Activated naive CD4-positive, alpha-beta T cell treated with anti-CD3 and anti-CD28 coated beads, Interleukin-2, amount 50 U/mL, for 72 hours (primary cell): ENCODE results near the gene PLS1. TPM values are rescaled to one million over a fixed set of nuclear protein-coding genes. Genes with fewer than 3 reads are reported as not detected.

ENCODE experiments used
- ATAC-seq, 2 donors: fragments of 150-1000 bp; cut with Tn5 transposase; 2 replicates each; pipeline ENCODE4 v1.10.0; 2021; ENCODE audit warnings: mild to moderate bottlenecking in 2 of 2, moderate library complexity in 2 of 2
- DNase-seq, 2 donors: peaks; one replicate each; pipeline ENCODE4 v3.0.0; 2021 to 2022; ENCODE audit warnings: low spot score in 2 of 2
- H3K27ac Mint-ChIP-seq, 2 donors: one replicate each; pipeline ENCODE4 v1.8.0; 2022; ENCODE audit warnings: mild to moderate bottlenecking in 2 of 2, mixed read lengths in 2 of 2
- H3K36me3 Mint-ChIP-seq, 2 donors: one replicate each; pipeline ENCODE4 v1.8.0; 2022; ENCODE audit warnings: mixed read lengths in 2 of 2
- H3K9me3 Mint-ChIP-seq, 2 donors: one replicate each; pipeline ENCODE4 v1.8.0; 2022; ENCODE audit warnings: mixed read lengths in 2 of 2
- total RNA-seq, 2 donors: library from RNA; stranded (reverse); gene quantifications; one replicate each; pipeline ENCODE4 v1.2.3, GENCODE V29; 2022

Gene PLS1
- total RNA-seq, 2 donors from 2014 or later, result 6.0 to 8.1 TPM

- H3K27ac Mint-ChIP-seq, result no peak overlapping the region
- H3K36me3 Mint-ChIP-seq, result no peaks in the 10 kb centered on the region
- no peak for ATAC-seq
- DNase-seq, result no peak
- H3K9me3 Mint-ChIP-seq, result no peaks in the 10 kb centered on the region
Observed at GRCh38 chr3:142618917-142619461, 22.8 kb downstream of the PLS1 start.

- ATAC-seq (no peak), DNase-seq (no peak)
- no peak overlapping the region for H3K27ac Mint-ChIP-seq
- H3K9me3 Mint-ChIP-seq, result no peaks in the 10 kb centered on the region
- no peaks in the 10 kb centered on the region for H3K36me3 Mint-ChIP-seq
Observed at GRCh38 chr3:142622405-142622804, 26.2 kb downstream of the PLS1 start.

GRCh38 chr3:142623194-142623593, 27.0 kb downstream of the PLS1 start:
- Mint-ChIP-seq H3K9me3 (no peaks in the 10 kb centered on the region), H3K36me3 (no peaks in the 10 kb centered on the region), H3K27ac (no peak overlapping the region)
- no peak for ATAC-seq
- no peak for DNase-seq

- DNase-seq, result no peak
- Mint-ChIP-seq H3K9me3 (no peaks in the 10 kb centered on the region), H3K36me3 (no peaks in the 10 kb centered on the region), H3K27ac (no peak overlapping the region)
- ATAC-seq, result no peak
Observed at GRCh38 chr3:142624341-142625152, 28.4 kb downstream of the PLS1 start.

- Mint-ChIP-seq H3K27ac (no peak overlapping the region), H3K9me3 (no peaks in the 10 kb centered on the region), H3K36me3 (no peaks in the 10 kb centered on the region)
- ATAC-seq (no peak), DNase-seq (no peak)
Observed at GRCh38 chr3:142625153-142625440, 28.9 kb downstream of the PLS1 start.

GRCh38 chr3:142626971-142627370, 30.8 kb downstream of the PLS1 start:
- Mint-ChIP-seq H3K27ac (no peak overlapping the region), H3K36me3 (no peaks in the 10 kb centered on the region), H3K9me3 (no peaks in the 10 kb centered on the region)
- DNase-seq (no peak), ATAC-seq (no peak)

- DNase-seq (no peak), ATAC-seq (peak in 1 of 2 donors; percentile 71)
- H3K27ac Mint-ChIP-seq, result no peak overlapping the region
- no peaks in the 10 kb centered on the region for H3K9me3 Mint-ChIP-seq
- no peaks in the 10 kb centered on the region for H3K36me3 Mint-ChIP-seq
Observed at GRCh38 chr3:142628801-142629200, 32.6 kb downstream of the PLS1 start.

GRCh38 chr3:142633073-142633472, 36.9 kb downstream of the PLS1 start:
- H3K27ac Mint-ChIP-seq, result no peak overlapping the region

GRCh38 chr3:142636050-142636449, 39.9 kb downstream of the PLS1 start:
- Mint-ChIP-seq H3K9me3 (no peaks in the 10 kb centered on the region), H3K27ac (no peak overlapping the region), H3K36me3 (no peaks in the 10 kb centered on the region)
- DNase-seq (no peak), ATAC-seq (no peak)

More at GRCh38 chr3:142633073-142633472, 36.9 kb downstream of the PLS1 start:
- DNase-seq (no peak), ATAC-seq (no peak)
- Mint-ChIP-seq H3K9me3 (no peaks in the 10 kb centered on the region), H3K36me3 (no peaks in the 10 kb centered on the region)

GRCh38 chr3:142636664-142637063, 40.5 kb downstream of the PLS1 start:
- H3K36me3 Mint-ChIP-seq, result no peaks in the 10 kb centered on the region
- H3K9me3 Mint-ChIP-seq, result no peaks in the 10 kb centered on the region
- no peak overlapping the region for H3K27ac Mint-ChIP-seq
- no peak for DNase-seq
- no peak for ATAC-seq

GRCh38 chr3:142638291-142638690, 42.1 kb downstream of the PLS1 start:
- no peak for DNase-seq
- H3K36me3 Mint-ChIP-seq, result no peaks in the 10 kb centered on the region
- H3K27ac Mint-ChIP-seq, result no peak overlapping the region
- ATAC-seq, result no peak
- no peaks in the 10 kb centered on the region for H3K9me3 Mint-ChIP-seq

GRCh38 chr3:142641504-142641903, 45.3 kb downstream of the PLS1 start:
- ATAC-seq (no peak), DNase-seq (no peak)
- no peaks in the 10 kb centered on the region for H3K36me3 Mint-ChIP-seq
- no peaks in the 10 kb centered on the region for H3K9me3 Mint-ChIP-seq
- H3K27ac Mint-ChIP-seq, result no peak overlapping the region

- ATAC-seq (no peak), DNase-seq (no peak)
- no peaks in the 10 kb centered on the region for H3K9me3 Mint-ChIP-seq
- H3K36me3 Mint-ChIP-seq, result no peaks in the 10 kb centered on the region
- H3K27ac Mint-ChIP-seq, result no peak overlapping the region
Observed at GRCh38 chr3:142642956-142643355, 46.8 kb downstream of the PLS1 start.

GRCh38 chr3:142644502-142644901, 48.3 kb downstream of the PLS1 start:
- DNase-seq, result no peak
- H3K9me3 Mint-ChIP-seq, result no peaks in the 10 kb centered on the region
- H3K27ac Mint-ChIP-seq, result no peak overlapping the region
- ATAC-seq, result no peak
- H3K36me3 Mint-ChIP-seq, result no peaks in the 10 kb centered on the region

GRCh38 chr3:142645236-142645793, 49.1 kb downstream of the PLS1 start:
- Mint-ChIP-seq H3K9me3 (no peaks in the 10 kb centered on the region), H3K36me3 (no peaks in the 10 kb centered on the region), H3K27ac (no peak overlapping the region)
- ATAC-seq, result peak in 1 of 2 donors; percentile 49
- no peak for DNase-seq

GRCh38 chr3:142646020-142646785, 50.0 kb downstream of the PLS1 start:
- DNase-seq (no peak), ATAC-seq (peak in 1 of 2 donors; percentile 53)
- Mint-ChIP-seq H3K9me3 (no peaks in the 10 kb centered on the region), H3K27ac (no peak overlapping the region), H3K36me3 (no peaks in the 10 kb centered on the region)

GRCh38 chr3:142647856-142648255, 51.7 kb downstream of the PLS1 start:
- ATAC-seq (peak; percentile 50 to 77), DNase-seq (no peak)
- no peaks in the 10 kb centered on the region for H3K9me3 Mint-ChIP-seq
- peak overlapping the region in 1 of 2 donors; percentile 2 for H3K27ac Mint-ChIP-seq
- H3K36me3 Mint-ChIP-seq, result no peaks in the 10 kb centered on the region
